ENCODE results near the gene PTPRN2.
A peak's percentile ranks its signal among the peaks of the same experiment; 100 is the strongest.

The PTPRN2 gene

DNA sequence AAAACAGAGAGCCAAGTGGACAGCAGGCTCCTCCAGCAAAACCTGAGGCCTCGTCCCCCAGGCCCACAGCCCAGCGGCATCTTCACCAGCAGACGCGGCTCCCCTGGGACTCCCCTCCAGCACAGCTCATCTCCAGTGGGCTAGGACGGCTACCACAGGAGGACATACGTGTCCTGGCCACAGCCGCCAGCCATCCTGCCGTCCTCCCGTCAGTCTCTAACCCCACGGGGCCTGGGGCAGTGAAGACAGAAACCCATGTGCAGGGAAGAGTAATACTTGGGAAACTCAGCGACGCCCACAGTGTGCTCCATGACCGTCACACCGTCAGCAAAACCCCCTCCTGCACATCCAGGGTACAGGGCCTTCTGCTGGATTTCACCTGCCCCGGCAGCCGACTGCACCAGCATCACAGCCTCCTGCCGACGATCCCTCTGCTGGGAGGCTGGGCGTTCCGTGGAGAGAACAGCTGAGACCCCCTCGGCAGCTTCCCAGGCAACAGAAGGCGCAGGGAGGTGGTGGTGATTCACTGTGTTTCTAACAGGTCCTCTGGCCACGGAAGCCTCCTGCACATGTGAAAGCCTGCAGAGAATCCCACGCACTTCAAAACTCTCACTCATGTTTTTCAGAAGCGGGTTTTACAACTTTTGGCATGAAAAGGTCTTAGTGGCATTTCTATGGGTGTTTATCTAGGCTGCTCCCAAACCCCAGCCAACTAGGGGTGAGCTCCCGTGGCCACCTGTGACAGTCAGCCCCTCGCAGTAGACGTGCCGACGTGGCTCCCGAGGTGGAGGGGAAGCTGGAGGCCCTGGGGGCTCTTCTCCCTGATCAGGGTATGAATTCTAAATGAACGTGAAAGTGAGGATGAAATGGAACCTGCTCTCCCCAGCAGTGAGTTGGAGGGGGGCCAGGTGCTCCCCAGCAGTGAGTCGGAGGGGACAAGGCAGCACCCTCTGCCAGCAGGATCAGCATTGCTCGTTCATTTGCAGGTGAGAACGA lies 513.5 kb downstream of the PTPRN2 start:
- no peak for DNase-seq
- H3K36me3 Mint-ChIP-seq (ENCODE audit: low read depth) = peaks cover 4% of the 10 kb centered on the region
- no peak overlapping the region for H3K27ac Mint-ChIP-seq
- H3K27me3 Mint-ChIP-seq (ENCODE audit: low read depth, poor library complexity) = peaks cover 3% of the 10 kb centered on the region
- TF ChIP-seq, protein P1, sequence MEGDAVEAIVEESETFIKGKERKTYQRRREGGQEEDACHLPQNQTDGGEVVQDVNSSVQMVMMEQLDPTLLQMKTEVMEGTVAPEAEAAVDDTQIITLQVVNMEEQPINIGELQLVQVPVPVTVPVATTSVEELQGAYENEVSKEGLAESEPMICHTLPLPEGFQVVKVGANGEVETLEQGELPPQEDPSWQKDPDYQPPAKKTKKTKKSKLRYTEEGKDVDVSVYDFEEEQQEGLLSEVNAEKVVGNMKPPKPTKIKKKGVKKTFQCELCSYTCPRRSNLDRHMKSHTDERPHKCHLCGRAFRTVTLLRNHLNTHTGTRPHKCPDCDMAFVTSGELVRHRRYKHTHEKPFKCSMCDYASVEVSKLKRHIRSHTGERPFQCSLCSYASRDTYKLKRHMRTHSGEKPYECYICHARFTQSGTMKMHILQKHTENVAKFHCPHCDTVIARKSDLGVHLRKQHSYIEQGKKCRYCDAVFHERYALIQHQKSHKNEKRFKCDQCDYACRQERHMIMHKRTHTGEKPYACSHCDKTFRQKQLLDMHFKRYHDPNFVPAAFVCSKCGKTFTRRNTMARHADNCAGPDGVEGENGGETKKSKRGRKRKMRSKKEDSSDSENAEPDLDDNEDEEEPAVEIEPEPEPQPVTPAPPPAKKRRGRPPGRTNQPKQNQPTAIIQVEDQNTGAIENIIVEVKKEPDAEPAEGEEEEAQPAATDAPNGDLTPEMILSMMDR (IDR thresholded peaks at IDR 0.05) = no peak
- no peak overlapping the region for H3K4me3 Mint-ChIP-seq
- no peaks in the 10 kb centered on the region for H3K4me1 Mint-ChIP-seq
- peaks cover 14% of the 10 kb centered on the region for H3K9me3 Mint-ChIP-seq

DNA sequence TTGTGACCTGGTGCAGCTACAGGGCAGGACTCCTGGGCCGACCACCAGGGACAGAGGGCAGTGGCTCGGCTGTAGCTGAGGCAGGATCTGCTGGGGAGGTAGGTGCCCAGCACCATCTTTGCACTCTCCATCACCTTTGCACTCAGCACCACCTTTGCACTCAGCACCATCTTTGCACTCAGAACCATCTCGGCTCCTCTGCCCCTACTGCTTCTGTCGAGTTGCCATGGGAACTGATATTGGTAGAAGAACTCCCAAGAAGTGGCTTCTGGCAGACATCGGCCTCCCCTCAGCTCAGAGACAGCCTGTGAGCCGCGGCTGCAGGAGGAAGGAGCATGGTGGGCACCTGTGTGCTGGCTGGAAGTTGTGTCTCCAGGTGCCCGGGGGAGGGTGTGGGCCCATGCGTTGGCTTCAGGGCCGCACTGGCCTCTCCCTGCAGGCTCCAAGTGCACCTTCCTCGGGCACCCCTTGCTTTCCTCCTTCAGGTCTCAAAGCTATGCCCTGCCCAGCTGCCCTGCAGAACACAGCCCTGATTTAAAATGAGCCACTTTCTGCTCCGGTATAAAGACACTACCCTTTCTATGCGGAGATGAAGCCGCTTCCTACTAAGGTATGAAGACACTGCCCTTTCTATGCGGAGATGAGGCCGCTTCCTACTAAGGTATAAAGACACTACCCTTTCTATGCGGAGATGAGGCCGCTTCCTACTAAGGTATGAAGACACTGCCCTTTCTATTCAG lies 514.5 kb downstream of the PTPRN2 start:
- H3K27me3 Mint-ChIP-seq (ENCODE audit: low read depth, poor library complexity) = peaks cover 3% of the 10 kb centered on the region
- no peak for DNase-seq

DNA sequence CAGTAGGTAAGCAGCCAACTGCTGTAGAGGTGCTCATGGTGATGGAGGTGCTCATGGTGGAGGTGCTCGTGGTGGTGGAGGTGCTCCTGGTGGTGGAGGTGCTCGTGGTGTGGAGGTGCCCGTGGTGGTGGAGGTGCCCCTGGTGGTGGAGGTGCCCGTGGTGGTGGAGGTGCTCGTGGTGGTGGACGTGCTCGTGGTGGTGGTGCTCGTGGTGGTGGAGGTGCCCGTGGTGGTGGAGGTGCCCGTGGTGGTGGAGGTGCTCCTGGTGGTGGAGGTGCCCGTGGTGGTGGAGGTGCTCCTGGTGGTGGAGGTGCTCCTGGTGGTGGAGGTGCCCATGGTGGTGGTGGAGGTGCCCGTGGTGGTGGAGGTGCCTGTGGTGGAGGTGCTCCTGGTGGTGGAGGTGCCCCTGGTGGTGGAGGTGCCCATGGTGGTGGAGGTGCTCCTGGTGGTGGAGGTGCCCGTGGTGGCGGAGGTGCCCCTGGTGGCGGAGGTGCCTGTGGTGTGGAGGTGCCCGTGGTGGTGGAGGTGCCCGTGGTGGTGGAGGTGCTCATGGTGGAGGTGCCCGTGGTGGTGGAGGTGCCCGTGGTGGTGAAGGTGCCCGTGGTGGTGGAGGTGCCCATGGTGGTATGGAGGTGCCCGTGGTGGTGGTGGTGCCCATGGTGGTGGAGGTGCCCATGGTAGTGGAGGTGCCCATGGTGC lies 517.3 kb downstream of the PTPRN2 start:
- Mint-ChIP-seq H3K4me1 (peaks cover 23% of the 10 kb centered on the region), H3K27ac (no peak overlapping the region), H3K9me3 (peaks cover 14% of the 10 kb centered on the region), H3K27me3 (ENCODE audit: low read depth, poor library complexity) (peaks cover 3% of the 10 kb centered on the region), H3K4me3 (no peak overlapping the region), H3K36me3 (ENCODE audit: low read depth) (peaks cover 4% of the 10 kb centered on the region)
- no peak for DNase-seq
- TF ChIP-seq, protein P1 (IDR thresholded peaks at IDR 0.05) = no peak

More for the DNA sequence above, 514.5 kb downstream of the PTPRN2 start:
- Mint-ChIP-seq H3K9me3 (peaks cover 14% of the 10 kb centered on the region), H3K4me3 (no peak overlapping the region), H3K4me1 (no peaks in the 10 kb centered on the region), H3K27ac (peak overlapping the region; percentile 93), H3K36me3 (ENCODE audit: low read depth) (peaks cover 4% of the 10 kb centered on the region)
- TF ChIP-seq, protein P1 (IDR thresholded peaks at IDR 0.05) = no peak

DNA sequence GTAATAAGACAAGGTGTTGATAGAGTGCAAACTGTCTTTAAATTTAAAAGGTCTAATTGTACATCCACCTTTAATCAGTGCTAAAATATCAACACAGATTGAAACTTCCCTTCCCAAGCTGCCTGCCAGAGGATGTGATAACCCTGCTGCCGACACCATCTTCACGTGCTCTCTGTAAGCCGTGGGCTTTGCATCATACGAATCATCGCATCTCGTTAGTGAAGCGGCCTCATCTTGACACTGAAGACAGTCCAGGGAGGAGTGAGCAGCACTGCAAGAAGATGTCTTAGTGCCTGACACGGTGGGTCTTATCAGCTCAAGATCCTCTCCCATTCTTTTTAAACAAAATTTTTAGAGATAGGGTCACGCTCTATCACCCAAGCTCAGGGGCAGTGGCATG lies 518.8 kb downstream of the PTPRN2 start:
- TF ChIP-seq, protein P1 (IDR thresholded peaks at IDR 0.05) = no peak
- no peak overlapping the region for H3K4me3 Mint-ChIP-seq
- no peak overlapping the region for H3K27ac Mint-ChIP-seq
- peaks cover 16% of the 10 kb centered on the region for H3K9me3 Mint-ChIP-seq
- peaks cover 4% of the 10 kb centered on the region for H3K36me3 Mint-ChIP-seq (ENCODE audit: low read depth)
- H3K4me1 Mint-ChIP-seq = peaks cover 35% of the 10 kb centered on the region
- no peak for DNase-seq
- peaks cover 4% of the 10 kb centered on the region for H3K27me3 Mint-ChIP-seq (ENCODE audit: low read depth, poor library complexity)

DNA sequence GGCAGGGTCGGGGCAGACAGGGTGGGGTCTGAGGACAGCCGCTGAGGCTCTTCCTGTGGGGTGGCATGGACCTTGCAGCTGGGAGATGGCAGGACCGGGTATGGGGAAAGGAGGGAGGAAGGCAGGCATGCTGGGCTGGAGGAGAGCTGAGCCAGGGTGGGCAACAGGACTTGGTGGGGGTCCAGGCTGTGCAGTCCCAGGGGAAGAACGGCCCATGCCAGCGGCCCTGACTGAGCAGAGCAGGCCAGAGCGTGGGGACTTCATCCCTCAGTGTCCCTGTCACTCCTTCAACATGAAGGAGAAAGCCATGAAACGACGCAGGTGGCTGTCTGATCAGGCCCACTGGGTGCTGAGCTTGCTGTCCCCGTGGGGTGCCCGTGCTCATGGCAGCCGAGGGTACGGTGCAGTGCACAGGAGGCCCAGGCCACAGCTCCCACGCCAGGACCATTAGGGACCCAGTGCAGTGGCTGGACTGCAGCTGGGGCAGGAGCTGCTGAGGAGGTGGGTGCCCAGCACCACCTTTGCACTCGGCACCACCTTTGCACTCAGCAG lies 519.6 kb downstream of the PTPRN2 start:
- Mint-ChIP-seq H3K9me3 (peaks cover 24% of the 10 kb centered on the region), H3K4me3 (no peak overlapping the region), H3K27ac (no peak overlapping the region)

More for the DNA sequence above, 519.6 kb downstream of the PTPRN2 start:
- Mint-ChIP-seq H3K36me3 (ENCODE audit: low read depth) (peaks cover 4% of the 10 kb centered on the region), H3K27me3 (ENCODE audit: low read depth, poor library complexity) (peaks cover 8% of the 10 kb centered on the region), H3K4me1 (peaks cover 39% of the 10 kb centered on the region)
- DNase-seq = no peak
- TF ChIP-seq, protein P1 (IDR thresholded peaks at IDR 0.05) = no peak

Data from nephron progenitor cell (in vitro differentiated cells).